Stomach (tissue), 9 donors: Measurements from ENCODE around the gene SBF2. TPM values are rescaled to one million over a fixed set of nuclear protein-coding genes. Genes with fewer than 3 reads are reported as not detected.

Experiments
- DNase-seq, 2 donors: peaks; one replicate each; pipeline versions ENCODE4 v3.0.0 to v3.0.0-alpha.2; 2013 to 2019
- H3K27ac ChIP-seq, 5 donors: fragments of 200-600 bp in 4 of 5; sonication (generic) in 4 of 5; one replicate each; pipeline ENCODE4 v1.5.1; 2013 to 2019; ENCODE audit warnings: mild to moderate bottlenecking in 1 of 5, moderate library complexity in 1 of 5
- H3K27me3 ChIP-seq, 3 donors: fragments of 200-600 bp; sonication (generic); one replicate each; pipeline ENCODE4 v1.5.1; 2017 to 2019; ENCODE audit warnings: mixed run types in 1 of 3
- H3K36me3 ChIP-seq, 4 donors: fragments of 200-600 bp; sonication (generic); 1 replicate in 3 of 4; 2 replicates in 1 of 4; pipeline ENCODE4 v1.5.1; 2016 to 2019
- H3K4me1 ChIP-seq, 4 donors: fragments of 200-600 bp; sonication (generic); one replicate each; pipeline ENCODE4 v1.5.1; 2016 to 2019
- H3K4me3 ChIP-seq, 4 donors: fragments of 200-600 bp; sonication (generic) in 3 of 4; one replicate each; pipeline ENCODE4 v1.5.1; 2016 to 2019; ENCODE audit warnings: mild to moderate bottlenecking in 1 of 4
- H3K9me3 ChIP-seq, 4 donors: fragments of 200-600 bp; sonication (generic); one replicate each; pipeline ENCODE4 v1.5.1; 2016 to 2019
- EP300 ChIP-seq: sonication (generic); formaldehyde crosslinking; IDR thresholded peaks from one replicate; pipeline ENCODE4 v1.6.1; 2017; ENCODE audit warnings: antibody characterized with exemption
- POLR2A ChIP-seq, 4 donors: fragments of 450-650 bp; IDR thresholded peaks; one replicate each; pipeline ENCODE4 v1.6.1; 2016; ENCODE audit warnings: antibody characterized with exemption in 4 of 4, control low read depth in 2 of 4, mild to moderate bottlenecking in 1 of 4, moderate library complexity in 1 of 4
- POLR2AphosphoS5 ChIP-seq, 3 donors: sonication (generic); formaldehyde crosslinking; IDR thresholded peaks; one replicate each; pipeline ENCODE4 v1.6.1; 2016; ENCODE audit warnings: antibody characterized with exemption in 3 of 3
- WGBS, 5 donors: extraction: QIAGEN DNeasy Blood & Tissue Kit in 3 of 5; methylation state at CpG; one replicate each; pipeline versions ENCODE4 v1.1.5 to v1.1.7; 2013 to 2018; 5-methylcytosine and 5-hydroxymethylcytosine counted together
- intact Hi-C: fragments of 100-400 bp; cut with DNase I; formaldehyde crosslinking; loops from one replicate; pipeline ENCODE4 v1.15.1; 2023; ENCODE audit warnings: low total_unique reads
- polyA plus RNA-seq, 3 donors: library from polyadenylated mRNA; stranded (reverse); fragments of 200-250 nt; gene quantifications; one replicate each; pipeline ENCODE4 v1.2.3, GENCODE V29; 2013
- total RNA-seq, 5 donors: library from RNA; depleted of rRNA; stranded (reverse); fragments of >200 nt; gene quantifications; one replicate each; pipeline versions ENCODE4 v1.1.0 to v1.2.3, GENCODE V29; 2014 to 2016
- TF ChIP-seq, protein P1 (sequence below), 7 experiments: fragments of 450-650 bp in 4 of 7; fragments of 200-600 bp in 3 of 7; sonication (generic) in 3 of 7; IDR thresholded peaks; one replicate each; pipeline ENCODE4 v1.5.1; 2016 to 2019; ENCODE audit warnings: antibody characterized with exemption in 7 of 7, control low read depth in 2 of 7, mild to moderate bottlenecking in 1 of 7
- donor health status: healthy with polysubstance abuse.
- donor health status: Bipolar disorder and iron deficiency.
- donor health status: healthy.

Gene SBF2
- total and polyA plus RNA-seq, 8 donors: 8.6 to 260 (median 37.2) TPM

DNA sequence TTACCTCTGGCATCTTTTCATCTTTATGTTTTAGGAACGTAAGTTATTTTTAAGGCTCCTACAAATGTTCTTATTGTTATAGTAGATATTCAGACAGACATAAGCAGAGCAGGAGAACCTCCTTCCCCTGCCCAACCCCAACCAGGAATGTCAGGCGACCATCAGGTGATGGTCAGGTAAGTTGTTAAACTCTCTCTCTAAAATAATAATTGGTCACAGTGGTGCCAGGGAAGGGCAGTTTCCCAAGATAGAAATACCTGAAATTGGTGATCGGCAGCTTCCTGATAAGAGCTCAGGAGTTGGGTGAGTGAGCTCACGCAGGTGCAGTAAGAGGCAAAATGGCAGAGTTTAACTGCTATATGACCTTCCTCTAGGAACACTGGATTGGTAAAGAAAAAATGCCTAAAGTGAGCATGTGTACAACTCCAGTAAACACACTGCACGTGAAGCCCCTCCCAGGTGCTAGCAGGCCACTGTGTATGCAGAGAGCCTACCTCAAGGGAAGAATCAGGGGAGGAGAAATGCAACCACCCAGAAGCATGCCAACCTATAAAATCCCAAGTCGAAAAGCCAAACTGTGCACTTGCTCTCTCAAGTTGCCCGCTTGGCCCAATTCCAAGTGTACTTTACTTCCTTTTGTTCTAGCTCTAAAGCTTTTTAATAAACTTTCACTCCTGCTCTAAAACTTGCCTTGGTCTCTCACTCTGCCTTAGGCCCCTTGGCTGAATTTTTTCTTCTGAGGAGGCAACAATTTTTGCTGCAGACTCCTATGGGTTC is 273.9 kb downstream of the SBF2 start:
- peaks cover 0 to 23% (median 2%) of the 10 kb centered on the region in 4 donors for H3K4me1 ChIP-seq

DNA sequence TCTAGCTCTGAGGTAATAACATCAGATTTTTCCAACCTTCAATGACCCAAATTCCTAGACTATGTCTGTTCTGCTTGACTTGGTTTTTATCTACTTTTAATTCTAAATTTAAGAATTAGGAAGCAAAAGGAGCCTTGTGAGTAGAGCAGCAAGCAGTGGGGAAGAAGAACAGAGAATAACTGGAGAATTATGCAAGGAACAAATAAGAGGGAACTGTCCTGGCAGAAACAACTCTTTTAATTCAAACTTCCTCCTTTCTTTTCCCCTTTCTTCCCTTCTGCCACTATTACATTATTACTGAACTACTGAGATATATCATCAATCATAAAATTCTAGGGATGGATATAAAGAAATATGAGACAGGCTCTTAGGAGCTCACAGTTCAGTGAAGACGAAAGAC is 276.1 kb downstream of the SBF2 start:
- H3K9me3 ChIP-seq: peaks cover 0 to 4% (median 3%) of the 10 kb centered on the region in 4 donors
- WGBS, 5 donors: 94 to 98% (median 96%) methylated on average over 1 of the region's 1 CpG

More for the DNA sequence above, 273.9 kb downstream of the SBF2 start:
- no peak overlapping the region for H3K27ac ChIP-seq
- H3K4me3 ChIP-seq: no peak overlapping the region
- TF ChIP-seq POLR2A (IDR thresholded peaks at IDR 0.05): no peak
- TF ChIP-seq, protein P1, sequence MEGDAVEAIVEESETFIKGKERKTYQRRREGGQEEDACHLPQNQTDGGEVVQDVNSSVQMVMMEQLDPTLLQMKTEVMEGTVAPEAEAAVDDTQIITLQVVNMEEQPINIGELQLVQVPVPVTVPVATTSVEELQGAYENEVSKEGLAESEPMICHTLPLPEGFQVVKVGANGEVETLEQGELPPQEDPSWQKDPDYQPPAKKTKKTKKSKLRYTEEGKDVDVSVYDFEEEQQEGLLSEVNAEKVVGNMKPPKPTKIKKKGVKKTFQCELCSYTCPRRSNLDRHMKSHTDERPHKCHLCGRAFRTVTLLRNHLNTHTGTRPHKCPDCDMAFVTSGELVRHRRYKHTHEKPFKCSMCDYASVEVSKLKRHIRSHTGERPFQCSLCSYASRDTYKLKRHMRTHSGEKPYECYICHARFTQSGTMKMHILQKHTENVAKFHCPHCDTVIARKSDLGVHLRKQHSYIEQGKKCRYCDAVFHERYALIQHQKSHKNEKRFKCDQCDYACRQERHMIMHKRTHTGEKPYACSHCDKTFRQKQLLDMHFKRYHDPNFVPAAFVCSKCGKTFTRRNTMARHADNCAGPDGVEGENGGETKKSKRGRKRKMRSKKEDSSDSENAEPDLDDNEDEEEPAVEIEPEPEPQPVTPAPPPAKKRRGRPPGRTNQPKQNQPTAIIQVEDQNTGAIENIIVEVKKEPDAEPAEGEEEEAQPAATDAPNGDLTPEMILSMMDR (IDR thresholded peaks at IDR 0.05): no peak
- no peak for TF ChIP-seq EP300
- no peak for TF ChIP-seq POLR2AphosphoS5 (IDR thresholded peaks at IDR 0.05)
- intact Hi-C loops: no loop called here
- H3K27me3 ChIP-seq: no peaks in the 10 kb centered on the region
- WGBS, 5 donors: 55 to 77% (median 62%) methylated on average over 7 of the region's 7 CpGs
- H3K36me3 ChIP-seq: peaks cover 0 to 7% (median 0%) of the 10 kb centered on the region in 4 donors
- DNase-seq: peak; percentile 43 to 44
- no peaks in the 10 kb centered on the region for H3K9me3 ChIP-seq

DNA sequence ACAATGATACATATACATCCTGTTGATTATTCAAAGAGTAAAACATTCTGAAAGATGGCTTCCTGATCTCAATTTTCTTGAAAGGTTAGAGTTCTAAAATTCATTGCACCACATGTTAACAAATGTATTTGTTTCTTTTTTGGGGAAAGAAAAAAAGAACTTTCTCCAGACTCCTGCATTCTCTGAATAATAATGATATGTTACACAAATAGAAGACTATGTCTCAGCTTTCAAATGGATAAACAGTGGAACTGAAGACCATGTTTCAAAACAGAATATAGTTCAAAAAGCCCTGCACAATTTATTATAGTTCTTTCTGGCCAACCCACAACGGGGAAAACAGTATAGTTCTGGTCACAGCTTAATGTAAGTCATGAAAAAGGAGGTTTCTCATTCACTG is 277.0 kb downstream of the SBF2 start:
- TF ChIP-seq, protein P1 (IDR thresholded peaks at IDR 0.05): no peak
- TF ChIP-seq POLR2A (IDR thresholded peaks at IDR 0.05) (no peak), EP300 (no peak), POLR2AphosphoS5 (IDR thresholded peaks at IDR 0.05) (no peak)
- H3K27ac ChIP-seq: no peak overlapping the region
- peaks cover 0 to 7% (median 0%) of the 10 kb centered on the region in 4 donors for H3K36me3 ChIP-seq
- WGBS, 5 donors: 34 to 74% (median 60%) methylated on average over 1 of the region's 1 CpG
- H3K4me1 ChIP-seq: peaks cover 0 to 21% (median 2%) of the 10 kb centered on the region in 4 donors
- H3K4me3 ChIP-seq: no peak overlapping the region
- no peak for DNase-seq
- peaks cover 0 to 12% (median 7%) of the 10 kb centered on the region in 4 donors for H3K9me3 ChIP-seq
- intact Hi-C loops: no loop called here
- H3K27me3 ChIP-seq: no peaks in the 10 kb centered on the region

More for the DNA sequence above, 276.1 kb downstream of the SBF2 start:
- DNase-seq: no peak
- no peak overlapping the region for H3K4me3 ChIP-seq
- intact Hi-C loops: no loop called here
- no peak overlapping the region for H3K27ac ChIP-seq
- TF ChIP-seq POLR2A (IDR thresholded peaks at IDR 0.05): no peak
- TF ChIP-seq, protein P1 (IDR thresholded peaks at IDR 0.05): no peak
- TF ChIP-seq EP300: no peak
- TF ChIP-seq POLR2AphosphoS5 (IDR thresholded peaks at IDR 0.05): no peak
- peaks cover 0 to 7% (median 0%) of the 10 kb centered on the region in 4 donors for H3K36me3 ChIP-seq
- peaks cover 0 to 23% (median 2%) of the 10 kb centered on the region in 4 donors for H3K4me1 ChIP-seq
- H3K27me3 ChIP-seq: no peaks in the 10 kb centered on the region

DNA sequence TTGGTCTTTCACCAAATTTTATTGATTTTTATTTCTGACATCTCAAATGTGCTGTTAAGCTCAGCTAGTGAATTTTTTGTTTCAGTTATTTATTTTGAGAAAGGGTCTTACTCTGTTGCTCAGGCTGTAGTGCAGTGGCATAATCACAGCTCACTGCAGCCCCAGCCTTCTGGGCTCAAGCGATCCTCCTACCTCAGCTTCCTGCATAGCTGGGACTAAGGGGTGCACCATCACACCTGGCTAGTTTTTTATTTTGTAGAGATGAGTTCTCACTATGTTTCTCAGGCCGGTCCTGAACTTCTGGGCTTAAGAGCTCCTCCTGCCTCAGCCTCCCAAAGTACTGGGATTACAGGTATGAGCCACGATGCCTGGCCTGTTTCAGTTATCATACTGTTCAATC is 282.0 kb downstream of the SBF2 start:
- Histone ChIP-seq H3K4me1 (no peaks in the 10 kb centered on the region), H3K9me3 (peaks cover 0 to 16% (median 9%) of the 10 kb centered on the region in 4 donors), H3K36me3 (peaks cover 0 to 7% (median 0%) of the 10 kb centered on the region in 4 donors), H3K27ac (no peak overlapping the region), H3K27me3 (no peaks in the 10 kb centered on the region), H3K4me3 (no peak overlapping the region)
- intact Hi-C loops: no loop called here
- no peak for DNase-seq
- WGBS, 5 donors: 93 to 100% (median 97%) methylated on average over 3 of the region's 3 CpGs
- TF ChIP-seq POLR2AphosphoS5 (IDR thresholded peaks at IDR 0.05): no peak
- TF ChIP-seq POLR2A (IDR thresholded peaks at IDR 0.05): no peak
- no peak for TF ChIP-seq EP300
- TF ChIP-seq, protein P1 (IDR thresholded peaks at IDR 0.05): no peak
